ENCODE results near the gene C7orf57. TPM values are rescaled to one million over a fixed set of nuclear protein-coding genes. Genes with fewer than 3 reads are reported as not detected.

Gene C7orf57
- total and polyA plus RNA-seq, 12 donors = 0.24 TPM; not detected in 11

DNA sequence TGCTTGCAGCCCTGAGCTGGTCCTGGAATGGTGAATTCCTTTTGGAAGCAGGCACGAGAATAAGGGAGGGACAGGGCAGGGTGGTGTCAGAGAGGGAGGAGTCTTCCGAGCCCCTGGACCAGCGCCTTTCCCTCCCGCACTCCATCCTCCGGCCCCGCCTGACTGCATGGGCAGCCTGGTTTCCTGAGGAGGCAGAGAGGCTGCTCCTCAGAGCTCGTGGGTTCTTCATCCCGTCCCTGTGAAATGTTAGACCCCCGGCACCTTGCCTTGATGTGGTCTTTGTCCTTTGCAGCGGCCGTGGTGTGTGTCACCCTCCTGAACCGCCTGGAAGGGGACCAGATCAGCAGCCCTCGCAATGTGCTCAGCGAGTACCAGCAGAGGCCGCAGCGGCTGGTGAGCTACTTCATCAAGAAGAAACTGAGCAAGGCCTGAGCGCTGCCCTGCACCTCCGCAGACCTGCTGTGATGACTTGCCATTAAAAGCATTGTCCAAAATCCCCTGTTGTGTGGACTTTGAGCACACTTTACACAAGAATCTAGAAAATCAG is 72.7 kb downstream of the C7orf57 start:
- Histone ChIP-seq H3K4me3 (no peak overlapping the region), H3K27ac (no peak overlapping the region), H3K27me3 (no peaks in the 10 kb centered on the region), H3K4me1 (peaks cover 0 to 9% (median 0%) of the 10 kb centered on the region in 9 donors), H3K36me3 (peaks cover 0 to 69% (median 26%) of the 10 kb centered on the region in 9 donors), H3K9me3 (no peaks in the 10 kb centered on the region)
- TF ChIP-seq, protein P1, sequence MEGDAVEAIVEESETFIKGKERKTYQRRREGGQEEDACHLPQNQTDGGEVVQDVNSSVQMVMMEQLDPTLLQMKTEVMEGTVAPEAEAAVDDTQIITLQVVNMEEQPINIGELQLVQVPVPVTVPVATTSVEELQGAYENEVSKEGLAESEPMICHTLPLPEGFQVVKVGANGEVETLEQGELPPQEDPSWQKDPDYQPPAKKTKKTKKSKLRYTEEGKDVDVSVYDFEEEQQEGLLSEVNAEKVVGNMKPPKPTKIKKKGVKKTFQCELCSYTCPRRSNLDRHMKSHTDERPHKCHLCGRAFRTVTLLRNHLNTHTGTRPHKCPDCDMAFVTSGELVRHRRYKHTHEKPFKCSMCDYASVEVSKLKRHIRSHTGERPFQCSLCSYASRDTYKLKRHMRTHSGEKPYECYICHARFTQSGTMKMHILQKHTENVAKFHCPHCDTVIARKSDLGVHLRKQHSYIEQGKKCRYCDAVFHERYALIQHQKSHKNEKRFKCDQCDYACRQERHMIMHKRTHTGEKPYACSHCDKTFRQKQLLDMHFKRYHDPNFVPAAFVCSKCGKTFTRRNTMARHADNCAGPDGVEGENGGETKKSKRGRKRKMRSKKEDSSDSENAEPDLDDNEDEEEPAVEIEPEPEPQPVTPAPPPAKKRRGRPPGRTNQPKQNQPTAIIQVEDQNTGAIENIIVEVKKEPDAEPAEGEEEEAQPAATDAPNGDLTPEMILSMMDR (IDR thresholded peaks at IDR 0.05) = no peak
- DNase-seq (no peak), ATAC-seq (no peak)
- WGBS, 2 donors = 91% methylated on average over 18 of the region's 18 CpGs
- intact Hi-C loops (cut with DNase I) = loop anchor here in 5 of 10 donors (2.0 to 10.0 kb wide), 6 partner anchors 71 to 303 kb away; partner anchors contain the start of genes C7orf57 (in 2 of the 5) and PKD1L1 (in 1 of the 5)

DNA sequence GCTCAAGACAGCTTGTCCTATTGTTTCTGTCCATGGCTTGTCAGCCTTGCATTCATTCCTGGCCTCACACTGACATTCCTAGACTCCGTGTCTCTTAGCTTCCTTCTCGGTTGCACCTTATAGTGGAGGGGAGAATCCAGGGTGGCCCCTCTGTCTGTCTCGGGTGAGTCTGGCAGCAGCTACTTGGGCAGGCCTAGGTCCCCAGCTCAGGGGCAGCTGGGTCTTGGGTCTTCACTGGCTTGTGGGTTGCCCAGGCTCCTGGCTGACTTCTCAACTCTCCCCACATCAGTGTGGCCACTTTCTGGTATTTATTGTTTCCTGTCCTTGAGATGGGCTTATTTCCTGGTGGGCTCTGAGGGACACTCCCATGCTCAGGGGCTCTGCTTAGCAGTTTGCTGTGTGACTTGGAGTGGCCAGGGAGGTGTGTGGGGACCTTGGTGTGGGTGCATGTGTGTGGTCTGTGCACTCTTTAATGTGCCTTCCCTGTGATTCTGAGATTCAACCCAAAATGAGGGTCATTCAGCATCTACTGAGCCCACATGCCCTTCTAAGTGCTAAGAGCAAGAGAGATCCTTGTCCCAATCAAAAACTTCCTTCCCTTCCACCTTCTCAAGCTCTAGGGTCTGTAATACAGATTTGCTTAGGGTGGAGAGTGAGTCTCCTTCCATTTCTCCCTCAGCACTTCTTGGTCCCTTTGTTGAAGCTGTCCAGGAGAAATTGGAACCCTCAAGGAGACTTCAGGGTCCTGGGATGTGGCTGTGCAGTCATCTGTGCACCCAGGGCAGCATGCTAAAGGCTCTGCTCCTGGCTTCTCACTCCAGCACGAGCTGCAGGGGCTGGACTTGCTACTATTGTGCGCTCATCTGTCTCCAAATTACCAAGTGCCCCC is 73.9 kb downstream of the C7orf57 start:
- peaks cover 0 to 9% (median 0%) of the 10 kb centered on the region in 9 donors for H3K4me1 ChIP-seq
- intact Hi-C loops (cut with DNase I) = loop anchor here in 5 of 10 donors (2.0 to 10.0 kb wide), 6 partner anchors 72 to 304 kb away; partner anchors contain the start of genes C7orf57 (in 2 of the 5) and PKD1L1 (in 1 of the 5)
- H3K4me3 ChIP-seq = no peak overlapping the region
- WGBS, 2 donors = 95 to 96% methylated on average over 5 of the region's 5 CpGs
- H3K27ac ChIP-seq = peak overlapping the region in 1 of 10 donors; percentile 40
- TF ChIP-seq, protein P1 (IDR thresholded peaks at IDR 0.05) = no peak
- H3K9me3 ChIP-seq = no peaks in the 10 kb centered on the region
- ATAC-seq = peak in 3 of 8 donors; percentile 9 to 25 (median 17)
- H3K36me3 ChIP-seq = peaks cover 0 to 57% (median 23%) of the 10 kb centered on the region in 9 donors
- no peak for DNase-seq
- no peaks in the 10 kb centered on the region for H3K27me3 ChIP-seq

DNA sequence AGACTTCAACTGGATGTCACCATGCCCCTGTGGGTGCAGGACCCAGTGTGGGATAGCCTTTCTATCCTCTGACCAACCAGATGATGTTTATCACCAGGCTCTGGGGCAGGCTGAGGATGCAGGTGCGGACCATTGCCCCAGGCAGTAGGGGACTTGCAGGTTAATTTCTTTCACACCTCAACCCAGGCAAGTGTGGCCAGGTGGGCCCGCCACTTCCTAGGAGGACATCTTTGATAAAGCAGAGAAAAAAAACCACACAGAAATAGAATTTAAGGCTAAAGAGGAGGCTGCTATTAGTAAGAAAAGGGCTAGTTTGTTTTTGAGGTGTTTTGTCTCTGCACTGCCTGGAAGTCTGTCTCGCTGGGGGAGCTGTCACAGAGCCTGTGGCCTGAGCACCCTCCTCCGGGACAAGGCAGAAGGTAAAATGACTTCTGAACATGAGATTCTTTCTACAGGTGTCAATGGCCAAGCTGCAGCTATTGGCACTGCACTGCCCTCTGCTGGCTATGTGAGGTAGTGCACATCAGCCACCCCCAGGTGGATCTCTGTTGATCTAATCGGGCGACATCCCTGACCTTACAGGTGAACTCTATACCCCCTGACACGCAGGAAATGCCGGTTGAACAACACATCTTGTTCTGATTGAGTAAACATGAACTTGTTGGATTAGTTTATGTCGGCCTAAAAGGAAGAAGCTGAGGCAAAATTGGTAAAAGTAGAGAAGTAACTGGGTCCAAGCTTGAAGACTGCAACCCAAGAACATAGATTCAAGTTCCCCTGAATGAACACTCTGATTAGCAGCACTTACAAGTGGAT is 74.7 kb downstream of the C7orf57 start:
- WGBS, 2 donors = 19 to 21% methylated on average over 9 of the region's 9 CpGs
- Histone ChIP-seq H3K27ac (peak overlapping the region in 1 of 10 donors; percentile 40), H3K4me1 (peaks cover 0 to 9% (median 0%) of the 10 kb centered on the region in 9 donors), H3K4me3 (no peak overlapping the region), H3K36me3 (peaks cover 0 to 49% (median 17%) of the 10 kb centered on the region in 9 donors), H3K27me3 (no peaks in the 10 kb centered on the region), H3K9me3 (no peaks in the 10 kb centered on the region)
- TF ChIP-seq, protein P1 (IDR thresholded peaks at IDR 0.05) = peak; percentile 97 to 100 (median 99)
- intact Hi-C loops (cut with DNase I) = loop anchor here (1.0 to 10.0 kb wide), 11 partner anchors 73 to 305 kb away; partner anchors contain the start of genes C7orf57 (in 3 of the 10) and PKD1L1 (in 3 of the 10)
- ATAC-seq (peak; percentile 66 to 82 (median 75)), DNase-seq (peak; percentile 68 to 77)

Measured in heart right ventricle (tissue), 16 donors.